Measurements from ENCODE around the gene CMKLR1. TPM values are rescaled to one million over a fixed set of nuclear protein-coding genes. Genes with fewer than 3 reads are reported as not detected.
A peak's percentile ranks its signal among the peaks of the same experiment; 100 is the strongest.

Gene CMKLR1
- total RNA-seq, 2 donors from 2014 or later: not detected

DNA sequence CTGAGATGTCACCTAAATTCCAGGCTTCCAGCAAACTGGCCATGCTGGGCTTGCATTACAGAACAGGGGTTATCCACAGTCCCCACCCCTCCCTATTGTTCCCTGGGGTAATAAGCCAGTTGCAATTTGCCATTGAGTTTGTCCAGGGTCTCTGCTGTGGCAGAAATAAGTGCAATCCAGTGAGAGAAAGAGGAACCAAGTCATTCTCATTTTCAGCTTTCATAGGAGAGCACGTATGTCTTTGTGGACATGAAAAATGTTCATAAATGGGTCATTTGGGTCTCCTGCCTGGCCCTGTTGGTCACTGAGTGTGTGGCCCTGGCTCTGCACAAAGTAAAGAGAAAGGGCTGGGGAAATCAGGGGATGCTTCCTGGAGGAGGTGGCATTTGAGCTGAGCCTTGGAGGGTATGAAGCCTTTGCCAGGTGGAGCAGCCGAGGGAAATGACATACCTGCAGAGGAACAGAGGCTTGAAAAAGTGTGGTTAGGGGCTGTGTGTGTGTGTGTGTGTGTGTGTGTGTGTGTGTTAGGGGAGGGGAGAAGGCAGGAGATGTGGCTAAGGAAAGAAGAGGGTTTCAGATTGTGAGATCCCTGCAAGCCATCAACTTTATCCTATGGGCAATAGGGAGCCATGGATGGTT is 29.3 kb downstream of the CMKLR1 start:
- Mint-ChIP-seq H3K4me1 (peaks cover 17% of the 10 kb centered on the region), H3K27me3 (peaks cover 15% of the 10 kb centered on the region), H3K4me3 (no peak overlapping the region), H3K27ac (no peak overlapping the region), H3K9me3 (no peaks in the 10 kb centered on the region), H3K36me3 (ENCODE audit: low read depth) (no peaks in the 10 kb centered on the region)
- no peak for ATAC-seq (replicated peaks)

DNA sequence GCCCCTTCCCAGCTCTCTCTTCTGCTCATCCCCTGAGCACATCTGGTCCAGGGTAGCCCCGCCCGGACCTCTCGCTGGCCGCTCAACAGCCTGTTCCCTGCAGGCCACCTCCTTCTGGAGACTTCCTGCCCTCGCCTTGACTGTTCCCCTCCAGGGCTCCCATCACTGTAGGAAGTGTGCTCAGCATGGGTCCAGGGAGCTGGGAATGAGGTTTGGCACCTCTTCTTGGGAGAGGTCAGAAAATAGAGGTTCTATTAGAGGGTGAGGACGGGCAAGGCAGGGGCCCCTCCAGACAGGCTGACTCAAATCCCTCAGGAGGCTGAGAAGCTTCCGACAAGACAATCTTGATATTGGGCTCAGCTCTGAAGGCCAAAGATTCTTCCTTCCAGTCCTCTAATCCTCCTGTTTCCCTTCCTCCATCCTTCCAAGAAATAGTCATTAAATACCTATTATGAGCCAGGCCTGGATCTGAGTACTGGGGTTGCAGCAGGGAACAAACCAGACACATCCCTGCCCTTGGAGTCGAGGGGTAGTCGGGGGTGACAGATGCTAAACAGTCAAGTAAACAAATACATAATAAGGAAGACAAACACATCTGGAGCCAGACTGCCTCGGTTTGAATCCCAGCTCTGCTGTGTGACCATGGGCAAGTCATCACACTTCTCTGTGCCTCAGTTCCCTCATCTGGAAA is 30.6 kb downstream of the CMKLR1 start:
- Mint-ChIP-seq H3K27me3 (peaks cover 22% of the 10 kb centered on the region), H3K9me3 (no peaks in the 10 kb centered on the region), H3K36me3 (ENCODE audit: low read depth) (no peaks in the 10 kb centered on the region), H3K4me3 (no peak overlapping the region), H3K4me1 (peaks cover 12% of the 10 kb centered on the region), H3K27ac (no peak overlapping the region)
- ATAC-seq (replicated peaks): no peak

DNA sequence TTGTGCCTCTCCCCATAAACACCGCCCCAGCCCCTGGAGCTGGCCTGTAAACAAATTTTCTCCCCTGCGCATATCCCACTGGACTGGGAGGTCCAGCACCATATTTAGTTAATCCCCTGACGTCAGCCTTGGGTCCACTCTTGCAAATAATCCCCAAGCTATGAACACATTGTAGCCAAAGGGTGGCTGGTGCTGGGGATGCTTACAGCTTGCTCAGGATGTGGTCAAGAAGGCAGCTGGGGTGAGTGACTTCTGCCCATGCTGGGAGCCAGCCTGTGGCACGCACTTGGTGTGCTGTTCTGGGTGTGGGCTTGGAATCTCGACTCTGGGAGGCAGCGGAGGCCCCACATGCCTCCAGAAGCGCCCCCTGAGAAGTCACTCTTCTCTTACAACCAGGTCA is 32.1 kb downstream of the CMKLR1 start:
- H3K36me3 Mint-ChIP-seq (ENCODE audit: low read depth): no peaks in the 10 kb centered on the region
- H3K4me1 Mint-ChIP-seq: peaks cover 11% of the 10 kb centered on the region
- H3K4me3 Mint-ChIP-seq: no peak overlapping the region
- H3K27ac Mint-ChIP-seq: no peak overlapping the region
- peak; percentile 22 for ATAC-seq (replicated peaks)
- peaks cover 22% of the 10 kb centered on the region for H3K27me3 Mint-ChIP-seq
- no peaks in the 10 kb centered on the region for H3K9me3 Mint-ChIP-seq

DNA sequence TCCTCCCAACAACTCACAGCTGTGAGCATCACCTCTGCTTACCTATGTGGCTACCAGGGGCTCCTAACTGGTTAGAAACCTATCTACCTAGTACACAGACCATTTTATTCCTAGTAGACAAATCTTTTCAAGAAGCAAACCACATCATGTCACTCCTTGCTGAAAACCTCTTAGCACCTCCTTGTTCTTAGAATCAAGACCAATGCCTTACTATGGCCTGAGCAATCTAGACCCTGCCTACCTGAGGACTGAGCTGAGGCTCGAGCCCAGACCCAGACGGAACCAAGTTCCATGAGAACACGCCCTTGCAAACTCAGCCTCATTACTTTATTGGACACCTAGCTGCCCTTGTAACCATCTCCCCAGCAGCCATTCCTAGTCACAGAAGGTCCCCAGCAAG is 32.6 kb downstream of the CMKLR1 start:
- Mint-ChIP-seq H3K27me3 (peaks cover 25% of the 10 kb centered on the region), H3K36me3 (ENCODE audit: low read depth) (no peaks in the 10 kb centered on the region), H3K4me1 (peaks cover 11% of the 10 kb centered on the region), H3K4me3 (no peak overlapping the region), H3K27ac (no peak overlapping the region), H3K9me3 (no peaks in the 10 kb centered on the region)
- peak; percentile 30 for ATAC-seq (replicated peaks)

DNA sequence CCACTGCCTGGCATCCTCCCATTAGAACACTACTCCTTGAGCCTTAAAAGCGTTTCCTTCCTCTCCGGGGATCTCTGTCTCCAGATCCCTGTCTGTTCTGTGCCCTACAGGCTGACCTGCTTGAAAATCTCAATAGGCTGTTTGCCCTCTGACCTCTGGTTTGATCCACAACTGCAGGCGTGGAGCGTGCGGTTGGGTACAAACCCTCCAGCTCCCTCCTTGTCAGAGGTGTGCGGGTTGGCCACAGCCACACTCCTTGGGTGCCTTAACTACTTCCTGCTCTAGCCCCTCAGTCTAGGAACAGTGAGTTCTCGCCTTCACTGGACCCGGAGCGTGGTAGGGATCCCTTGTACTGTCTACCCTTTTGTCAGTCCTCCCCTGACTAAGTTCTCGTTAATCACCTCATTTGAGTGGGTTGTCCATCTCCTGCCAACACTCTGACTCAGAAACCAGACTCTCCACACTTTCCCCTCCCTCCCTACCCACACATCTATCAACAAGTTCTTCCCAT is 33.1 kb downstream of the CMKLR1 start:
- Mint-ChIP-seq H3K9me3 (no peaks in the 10 kb centered on the region), H3K27ac (no peak overlapping the region), H3K4me3 (peak overlapping the region; percentile 9), H3K4me1 (peaks cover 11% of the 10 kb centered on the region), H3K27me3 (peaks cover 25% of the 10 kb centered on the region), H3K36me3 (ENCODE audit: low read depth) (no peaks in the 10 kb centered on the region)
- peak; percentile 72 for ATAC-seq (replicated peaks)

DNA sequence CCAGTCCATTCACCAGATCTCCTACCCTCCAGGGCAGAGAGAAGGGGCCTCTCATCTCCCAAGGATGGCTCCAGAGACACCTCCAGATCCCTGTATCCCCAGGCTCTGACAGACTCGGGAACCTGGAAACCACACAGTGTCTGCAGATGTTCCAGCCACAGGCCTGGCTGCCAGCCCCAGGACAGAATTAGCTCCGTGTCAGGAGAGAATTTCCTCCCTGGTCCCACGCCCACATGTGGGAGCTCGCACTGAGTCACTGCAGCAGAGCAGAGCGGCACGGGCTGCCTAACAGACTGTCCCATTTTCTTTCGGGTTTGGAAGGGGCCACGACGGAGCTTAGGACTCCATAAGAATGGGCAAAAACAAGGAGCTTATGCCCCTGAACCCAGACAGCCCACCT is 33.6 kb downstream of the CMKLR1 start:
- peak; percentile 60 for ATAC-seq (replicated peaks)
- Mint-ChIP-seq H3K27me3 (peaks cover 25% of the 10 kb centered on the region), H3K4me3 (no peak overlapping the region), H3K9me3 (no peaks in the 10 kb centered on the region), H3K4me1 (peaks cover 11% of the 10 kb centered on the region), H3K36me3 (ENCODE audit: low read depth) (no peaks in the 10 kb centered on the region), H3K27ac (no peak overlapping the region)

DNA sequence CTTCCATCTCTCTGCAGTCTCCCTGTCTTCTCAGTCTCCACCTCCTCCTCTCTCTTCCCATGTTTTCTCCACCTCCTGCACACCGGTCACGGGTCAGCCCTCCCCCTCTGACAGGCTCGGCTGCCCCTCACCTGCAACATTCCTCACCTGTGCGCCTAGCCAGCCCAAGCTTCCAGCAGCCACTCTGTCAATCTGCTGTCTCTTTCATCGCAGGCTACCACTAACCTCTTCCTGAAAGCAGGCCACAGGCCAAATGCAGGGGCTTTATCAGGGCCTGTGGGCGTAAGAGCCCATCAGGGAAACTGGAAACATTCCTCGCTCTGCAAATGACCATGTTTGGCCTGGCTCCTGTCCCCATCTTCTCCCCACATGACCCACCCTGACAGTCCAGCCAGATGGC is 34.5 kb downstream of the CMKLR1 start:
- no peak overlapping the region for H3K27ac Mint-ChIP-seq
- no peak overlapping the region for H3K4me3 Mint-ChIP-seq

DNA sequence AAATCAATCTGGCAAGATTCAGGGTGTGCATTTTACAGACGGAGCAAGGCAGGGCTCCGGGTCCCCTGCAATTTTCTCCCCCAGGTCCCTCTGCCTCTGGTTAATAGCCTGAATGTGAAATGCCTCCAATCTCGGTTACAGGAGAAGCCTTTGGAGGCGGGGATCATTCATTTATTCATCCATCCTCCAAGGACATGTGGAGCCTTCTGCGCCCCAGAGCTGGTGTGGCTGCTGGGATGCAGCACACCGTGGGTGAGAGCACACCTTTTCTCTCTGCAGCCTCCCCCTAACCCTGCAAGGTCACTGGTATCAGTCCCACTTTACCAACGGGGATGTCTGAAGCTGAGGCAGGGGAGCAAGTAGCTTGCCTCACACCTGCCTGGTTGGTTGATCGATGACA is 35.4 kb downstream of the CMKLR1 start:
- Mint-ChIP-seq H3K9me3 (no peaks in the 10 kb centered on the region), H3K4me3 (no peak overlapping the region), H3K4me1 (peaks cover 11% of the 10 kb centered on the region), H3K27ac (no peak overlapping the region), H3K36me3 (ENCODE audit: low read depth) (no peaks in the 10 kb centered on the region), H3K27me3 (peaks cover 25% of the 10 kb centered on the region)
- ATAC-seq (replicated peaks): no peak

More for the DNA sequence above, 34.5 kb downstream of the CMKLR1 start:
- peaks cover 25% of the 10 kb centered on the region for H3K27me3 Mint-ChIP-seq
- H3K9me3 Mint-ChIP-seq: no peaks in the 10 kb centered on the region
- H3K4me1 Mint-ChIP-seq: peaks cover 11% of the 10 kb centered on the region
- H3K36me3 Mint-ChIP-seq (ENCODE audit: low read depth): no peaks in the 10 kb centered on the region
- no peak for ATAC-seq (replicated peaks)

DNA sequence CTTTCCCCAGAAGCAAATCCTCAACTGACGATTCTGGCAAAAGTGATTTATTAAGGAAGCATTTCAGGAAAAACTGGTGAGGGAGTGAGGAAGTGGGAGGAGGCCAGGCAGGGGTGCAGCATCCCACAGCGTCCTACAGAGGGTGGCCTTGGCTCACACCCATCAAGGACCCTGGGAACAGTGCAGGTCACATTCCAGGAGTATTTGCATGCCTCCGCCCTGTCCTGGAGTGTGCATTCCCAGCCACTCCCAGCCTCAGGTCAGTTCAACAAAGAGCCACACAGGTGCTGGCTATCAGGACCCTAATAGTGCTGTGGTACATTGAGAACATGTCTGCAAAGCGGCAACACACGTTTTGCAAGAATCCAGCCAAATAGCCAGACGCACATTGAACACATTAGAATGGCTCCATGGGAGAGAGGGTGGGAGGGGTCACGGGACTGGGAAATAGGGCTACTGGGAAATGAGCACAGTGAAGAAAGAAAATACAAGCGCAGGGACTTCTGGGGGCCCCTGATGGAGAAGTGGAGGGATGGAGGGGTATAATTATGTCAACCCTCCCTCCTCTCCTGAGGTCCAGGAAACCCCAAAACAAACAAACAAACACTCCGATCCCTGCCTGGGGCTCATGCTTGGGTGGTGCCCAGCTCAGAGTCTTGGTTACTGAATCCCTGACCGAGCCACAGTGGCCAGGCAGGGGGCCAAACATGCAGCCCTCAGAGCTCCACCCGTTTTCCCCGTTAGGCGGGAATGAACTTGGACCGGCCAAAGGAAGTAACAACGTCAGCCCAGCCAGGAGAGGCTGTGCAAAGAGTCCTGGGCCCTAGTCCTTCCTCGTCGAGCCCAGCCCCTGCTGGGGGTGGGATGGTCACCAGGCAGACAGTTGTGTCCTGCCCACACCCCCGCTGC is 36.5 kb downstream of the CMKLR1 start:
- Mint-ChIP-seq H3K4me3 (no peak overlapping the region), H3K27ac (no peak overlapping the region), H3K36me3 (ENCODE audit: low read depth) (no peaks in the 10 kb centered on the region), H3K4me1 (peaks cover 14% of the 10 kb centered on the region), H3K9me3 (no peaks in the 10 kb centered on the region), H3K27me3 (peaks cover 25% of the 10 kb centered on the region)
- ATAC-seq (replicated peaks): no peak

DNA sequence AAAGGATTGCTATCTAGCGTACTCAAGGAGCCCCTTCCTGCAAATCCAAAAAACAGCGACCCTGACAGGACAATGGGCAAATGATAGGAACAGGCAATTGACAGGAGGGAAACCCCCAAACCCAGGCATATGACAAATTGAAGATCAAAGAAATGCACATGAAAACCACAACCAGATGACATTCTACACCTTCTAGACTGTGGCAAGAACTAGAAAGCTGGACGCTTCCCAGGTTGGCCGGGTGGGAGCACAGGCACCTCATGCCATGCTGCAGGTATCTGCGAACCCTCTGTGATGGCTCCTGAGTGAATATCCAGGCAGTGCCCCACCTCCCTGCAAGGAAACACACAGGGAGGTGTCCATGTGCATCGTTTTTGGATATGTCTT is 37.1 kb downstream of the CMKLR1 start:
- no peak overlapping the region for H3K4me3 Mint-ChIP-seq
- H3K36me3 Mint-ChIP-seq (ENCODE audit: low read depth): no peaks in the 10 kb centered on the region
- ATAC-seq (replicated peaks): no peak
- H3K9me3 Mint-ChIP-seq: no peaks in the 10 kb centered on the region
- peaks cover 17% of the 10 kb centered on the region for H3K4me1 Mint-ChIP-seq
- H3K27ac Mint-ChIP-seq: no peak overlapping the region
- H3K27me3 Mint-ChIP-seq: peaks cover 24% of the 10 kb centered on the region

DNA sequence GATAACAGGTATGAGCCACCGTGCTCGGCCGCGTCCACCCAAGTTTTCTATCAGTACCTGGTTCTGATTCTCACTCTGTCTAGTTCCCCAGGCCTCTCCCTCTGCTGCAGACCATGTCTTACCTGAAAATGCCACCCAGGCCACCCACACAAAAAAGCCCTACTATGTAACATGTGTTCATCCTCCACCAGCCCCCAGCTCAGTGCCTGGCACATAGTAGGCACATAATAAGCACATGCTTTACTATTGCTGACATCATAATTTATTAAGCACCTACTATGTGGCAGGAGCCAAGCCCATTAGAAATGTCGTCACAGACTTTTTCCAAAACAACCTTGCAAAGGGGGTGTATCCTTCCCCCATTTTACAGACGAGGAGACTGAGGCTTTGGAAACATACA is 37.8 kb downstream of the CMKLR1 start:
- Mint-ChIP-seq H3K27ac (no peak overlapping the region), H3K36me3 (ENCODE audit: low read depth) (no peaks in the 10 kb centered on the region), H3K4me1 (peaks cover 11% of the 10 kb centered on the region), H3K9me3 (no peaks in the 10 kb centered on the region), H3K4me3 (no peak overlapping the region), H3K27me3 (peaks cover 17% of the 10 kb centered on the region)
- ATAC-seq (replicated peaks): no peak

DNA sequence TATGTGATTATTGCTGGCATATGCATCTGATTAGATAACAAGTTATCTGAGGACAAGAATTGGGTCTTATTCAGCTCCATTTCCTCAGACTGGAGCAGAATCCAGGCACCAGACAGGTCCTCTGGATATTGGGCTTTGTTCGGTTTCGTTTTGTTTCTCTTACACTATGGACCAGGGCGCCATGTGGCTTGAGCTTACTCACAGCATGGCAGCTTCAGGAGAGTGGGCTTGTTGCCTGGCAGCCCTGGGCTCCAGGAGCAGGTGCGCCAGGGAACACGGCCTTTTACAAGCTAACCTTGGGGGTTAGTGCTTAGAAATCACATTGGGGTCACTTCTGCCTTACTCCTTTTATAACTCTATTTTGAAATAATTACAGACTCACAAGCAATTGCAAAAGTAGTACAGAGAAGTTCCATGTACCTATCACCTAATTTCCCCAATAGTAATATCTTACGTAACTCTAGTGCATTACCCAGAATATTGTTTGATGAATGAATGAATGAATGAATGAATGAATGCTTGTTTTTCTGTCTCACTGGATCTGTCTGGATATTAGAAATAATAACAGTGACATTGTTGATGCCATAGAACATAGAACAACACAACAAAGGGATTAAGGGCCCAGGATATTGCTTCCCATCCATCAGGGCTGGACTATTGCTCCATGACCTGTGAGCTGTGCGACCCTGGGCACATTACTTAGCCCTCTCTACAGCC is 39.0 kb downstream of the CMKLR1 start:
- Mint-ChIP-seq H3K4me1 (peaks cover 5% of the 10 kb centered on the region), H3K4me3 (no peak overlapping the region), H3K9me3 (no peaks in the 10 kb centered on the region), H3K36me3 (ENCODE audit: low read depth) (no peaks in the 10 kb centered on the region), H3K27me3 (peaks cover 12% of the 10 kb centered on the region), H3K27ac (no peak overlapping the region)
- no peak for ATAC-seq (replicated peaks)

DNA sequence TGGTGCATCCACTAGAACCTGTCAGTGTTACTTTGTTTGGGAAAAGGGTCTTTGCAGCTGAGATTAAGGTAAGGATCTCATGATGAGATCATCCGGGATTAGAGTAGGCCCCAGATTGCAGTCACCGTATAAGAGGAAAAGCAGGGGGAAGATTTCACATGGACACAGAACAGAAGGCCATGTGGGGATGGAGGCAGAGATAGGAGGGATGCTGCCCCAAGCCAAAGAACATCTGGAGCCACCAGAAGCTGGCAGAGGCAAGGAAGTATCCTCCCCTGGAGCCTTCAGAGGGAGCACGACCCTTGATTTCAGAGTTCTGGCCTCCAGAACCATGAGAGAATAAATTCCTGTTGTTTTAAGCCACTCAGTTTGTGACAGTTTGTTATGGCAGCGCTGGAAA is 39.6 kb downstream of the CMKLR1 start:
- Mint-ChIP-seq H3K36me3 (ENCODE audit: low read depth) (no peaks in the 10 kb centered on the region), H3K9me3 (no peaks in the 10 kb centered on the region), H3K27me3 (peaks cover 7% of the 10 kb centered on the region), H3K4me3 (no peak overlapping the region), H3K4me1 (peaks cover 5% of the 10 kb centered on the region), H3K27ac (no peak overlapping the region)
- ATAC-seq (replicated peaks): no peak

DNA sequence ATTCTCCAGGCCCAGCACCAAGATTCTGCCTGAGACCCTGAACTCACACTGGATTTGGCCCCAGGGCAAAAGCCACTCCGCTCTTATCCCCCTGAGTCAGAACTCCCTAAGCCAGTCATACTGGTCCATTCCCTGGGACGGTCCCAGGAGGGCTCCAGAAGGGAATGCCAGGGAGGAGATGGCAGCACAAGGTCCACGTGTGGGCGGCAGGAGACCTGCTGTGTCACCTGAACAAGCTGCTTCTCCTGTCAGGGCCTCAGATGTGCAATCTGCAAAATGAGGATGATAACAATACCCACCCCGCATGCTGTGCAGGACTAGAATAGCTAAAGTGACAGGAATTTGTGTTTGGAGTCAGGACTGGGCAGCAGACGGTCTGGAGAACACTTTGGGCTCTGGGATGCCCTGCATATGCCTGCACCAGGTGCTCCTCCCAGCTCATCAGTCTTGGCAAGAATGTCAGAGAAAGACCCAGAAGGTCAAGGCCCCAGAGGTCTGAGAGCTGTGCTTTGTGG is 40.3 kb downstream of the CMKLR1 start:
- Mint-ChIP-seq H3K27me3 (peaks cover 3% of the 10 kb centered on the region), H3K36me3 (ENCODE audit: low read depth) (no peaks in the 10 kb centered on the region), H3K4me3 (no peak overlapping the region), H3K4me1 (peaks cover 5% of the 10 kb centered on the region), H3K27ac (no peak overlapping the region), H3K9me3 (no peaks in the 10 kb centered on the region)
- ATAC-seq (replicated peaks): no peak
